CD4-positive, alpha-beta T cell treated with Interleukin-21 for 1 hour (primary cell): Measurements from ENCODE around the gene QSOX1.

ENCODE experiments used
- DNase-seq: peaks from one replicate; pipeline ENCODE4 v3.0.0-alpha.2; 2020

QSOX1 gene

GRCh38 chr1:180170546-180171151, 16.0 kb downstream of the QSOX1 start:
- DNase-seq = no peak

GRCh38 chr1:180171691-180172090, 17.0 kb downstream of the QSOX1 start:
- DNase-seq = no peak

- no peak for DNase-seq
These were observed 18.8 kb downstream of the QSOX1 start for GRCh38 chr1:180173451-180173850.

GRCh38 chr1:180173952-180174351, 19.3 kb downstream of the QSOX1 start:
- DNase-seq = no peak

- DNase-seq = no peak
These were observed 20.6 kb downstream of the QSOX1 start for GRCh38 chr1:180175291-180175690.

- no peak for DNase-seq
These were observed 21.1 kb downstream of the QSOX1 start for GRCh38 chr1:180175806-180176205.

GRCh38 chr1:180176965-180177364, 22.3 kb downstream of the QSOX1 start:
- DNase-seq = no peak

- DNase-seq = no peak
These were observed 23.3 kb downstream of the QSOX1 start for GRCh38 chr1:180177931-180178330.

- DNase-seq = peak; percentile 63
These were observed 24.0 kb downstream of the QSOX1 start for GRCh38 chr1:180178511-180179161.

- no peak for DNase-seq
These were observed 24.7 kb downstream of the QSOX1 start for GRCh38 chr1:180179162-180179957.

- DNase-seq = peak; percentile 8
These were observed 26.4 kb downstream of the QSOX1 start for GRCh38 chr1:180181048-180181447.

- DNase-seq = no peak
These were observed 27.4 kb downstream of the QSOX1 start for GRCh38 chr1:180181996-180182642.

GRCh38 chr1:180182643-180183311, 28.1 kb downstream of the QSOX1 start:
- no peak for DNase-seq

- no peak for DNase-seq
These were observed 28.8 kb downstream of the QSOX1 start for GRCh38 chr1:180183426-180183825.

GRCh38 chr1:180184041-180184440, 29.4 kb downstream of the QSOX1 start:
- DNase-seq = no peak

- no peak for DNase-seq
These were observed 30.6 kb downstream of the QSOX1 start for GRCh38 chr1:180185281-180185680.

- no peak for DNase-seq
These were observed 31.4 kb downstream of the QSOX1 start for GRCh38 chr1:180185971-180186645.

- DNase-seq = no peak
These were observed 32.2 kb downstream of the QSOX1 start for GRCh38 chr1:180186831-180187230.

- no peak for DNase-seq
These were observed 33.0 kb downstream of the QSOX1 start for GRCh38 chr1:180187626-180188025.

GRCh38 chr1:180188091-180188506, 33.4 kb downstream of the QSOX1 start:
- DNase-seq = peak; percentile 8

GRCh38 chr1:180188684-180189175, 34.1 kb downstream of the QSOX1 start:
- DNase-seq = no peak

- peak; percentile 13 for DNase-seq
These were observed 35.4 kb downstream of the QSOX1 start for GRCh38 chr1:180190091-180190490.
